Measurements from ENCODE around the gene UBA5. TPM values are rescaled to one million over a fixed set of nuclear protein-coding genes. Genes with fewer than 3 reads are reported as not detected.
A peak's percentile ranks its signal among the peaks of the same experiment; 100 is the strongest.

UBA5 gene
- total and polyA plus RNA-seq, 2 of the 13 experiments (the other 11 are each of a cell fraction or from before 2014, with no cell fraction given), result 30.2 to 46.8 TPM

- TF ChIP-seq ATF3 (CRISPR knock-in tag; IDR thresholded peaks at IDR 0.05) (no peak), THAP7 (CRISPR knock-in tag; IDR thresholded peaks at IDR 0.05) (no peak), SAP130 (CRISPR knock-in tag; IDR thresholded peaks at IDR 0.05; ENCODE audit: low read depth) (peak; percentile 72), ZNF333 (CRISPR knock-in tag; IDR thresholded peaks at IDR 0.05; ENCODE audit: borderline replicate concordance) (no peak), PHF21A (CRISPR knock-in tag; IDR thresholded peaks at IDR 0.05) (peak; percentile 64; the same call in 1 of the 2 replicates), TEAD3 (CRISPR knock-in tag; optimal IDR thresholded peaks at IDR 0.05; ENCODE audit: borderline replicate concordance) (peak; percentile 66), ZNF605 (CRISPR knock-in tag; IDR thresholded peaks at IDR 0.05) (no peak), ZNF644 (CRISPR knock-in tag; IDR thresholded peaks at IDR 0.05; ENCODE audit: low read depth) (peak; percentile 63; the same call in 1 of the 2 replicates), DRAP1 (CRISPR knock-in tag; IDR thresholded peaks at IDR 0.05) (0 out of 2 replicates have a peak, but pooled peaks have one; percentile 13), ELF1 (CRISPR knock-in tag; IDR thresholded peaks at IDR 0.05) (no peak), MEF2D (CRISPR knock-in tag; IDR thresholded peaks at IDR 0.05) (no peak), FOXA3 (CRISPR knock-in tag; IDR thresholded peaks at IDR 0.05) (peak; percentile 63), ZSCAN30 (CRISPR knock-in tag; IDR thresholded peaks at IDR 0.05) (no peak), KDM6A (CRISPR knock-in tag; IDR thresholded peaks at IDR 0.05; ENCODE audit: low read depth) (peak; percentile 88), ARID3A (IDR thresholded peaks at IDR 0.05; ENCODE audit: low read depth, low read length) (peak; percentile 49; the same call in 1 of the 2 replicates), REPIN1 (CRISPR knock-in tag; IDR thresholded peaks at IDR 0.05; ENCODE audit: borderline replicate concordance, low read depth) (0 out of 2 replicates have a peak, but pooled peaks have one; percentile 25), AHDC1 (CRISPR knock-in tag; IDR thresholded peaks at IDR 0.05; ENCODE audit: borderline replicate concordance) (peak; percentile 73; the same call in 1 of the 2 replicates), ZMYM3 (CRISPR knock-in tag; IDR thresholded peaks at IDR 0.05) (0 out of 2 replicates have a peak, but pooled peaks have one; percentile 24), GATAD1 (CRISPR knock-in tag; IDR thresholded peaks at IDR 0.05) (peak; percentile 31; the same call in 1 of the 2 replicates), TFAP4 (IDR thresholded peaks at IDR 0.05; ENCODE audit: borderline replicate concordance, low read depth) (no peak)
Observed at GRCh38 chr3:132657869-132658747, 2.0 kb upstream of the UBA5 start (continued).

Data from HepG2 (cell line).